ENCODE data around the gene YAP1.

YAP1 gene

DNA sequence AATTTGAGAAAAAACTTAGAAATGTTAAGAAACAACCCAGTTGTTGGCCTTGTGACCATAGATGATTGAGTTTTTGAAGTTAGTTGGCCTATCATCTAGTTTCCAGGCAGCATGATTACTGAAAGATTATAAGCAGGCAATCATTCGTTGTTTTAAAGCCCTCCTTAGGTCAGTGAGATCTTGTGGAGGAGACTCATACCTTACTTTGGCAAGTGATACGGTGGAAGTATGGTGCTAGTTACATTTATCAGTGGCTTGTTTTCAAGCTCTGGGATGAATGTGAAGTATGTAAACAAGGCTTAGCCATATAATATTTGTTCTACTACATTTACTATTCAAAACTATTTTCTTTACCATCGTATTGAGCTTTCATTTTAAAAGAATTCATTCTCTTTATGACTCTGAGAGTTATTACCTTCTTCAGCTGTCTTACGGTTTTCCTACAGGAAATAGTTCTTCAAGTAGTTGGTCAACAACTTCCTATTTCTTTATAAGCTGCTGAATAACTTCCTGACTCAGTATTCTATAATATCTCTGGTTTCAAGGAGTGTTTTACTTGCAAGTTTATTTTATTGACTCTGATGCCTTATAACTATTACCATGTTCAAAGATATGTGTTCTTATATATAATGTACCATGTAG lies 7.3 kb downstream of the YAP1 start:
- DNase-seq, result peak; percentile 61

GRCh38 chr11:102118937-102119336 lies 8.7 kb downstream of the YAP1 start:
- DNase-seq, result no peak

GRCh38 chr11:102119997-102120396 lies 9.8 kb downstream of the YAP1 start:
- DNase-seq, result no peak

GRCh38 chr11:102120437-102120973 lies 10.3 kb downstream of the YAP1 start:
- DNase-seq, result peak; percentile 77

- DNase-seq, result no peak
These were observed 11.1 kb downstream of the YAP1 start for GRCh38 chr11:102121329-102121728.

DNA sequence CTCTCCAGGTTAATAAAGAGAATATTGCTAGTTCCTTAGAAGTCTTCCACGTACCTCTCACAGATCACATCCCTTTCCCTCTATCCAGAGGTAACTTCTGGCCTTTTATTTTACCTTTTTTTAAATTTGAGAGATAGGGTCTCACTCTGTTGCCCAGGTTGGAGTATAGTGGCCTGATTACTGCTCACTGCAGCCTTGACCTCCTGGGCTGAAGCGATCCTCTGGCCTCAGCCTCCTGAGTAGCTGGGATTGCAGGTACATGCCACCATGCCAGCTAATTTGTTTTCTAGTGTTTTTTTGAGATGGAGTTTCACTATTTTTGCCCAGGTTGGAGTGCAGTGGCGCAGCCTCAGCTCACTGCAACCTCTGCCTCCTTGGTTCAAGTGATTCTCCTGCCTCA lies 24.4 kb downstream of the YAP1 start:
- DNase-seq, result no peak

- no peak for DNase-seq
These were observed 25.0 kb downstream of the YAP1 start for GRCh38 chr11:102135256-102135655.

- no peak for DNase-seq
These were observed 28.0 kb downstream of the YAP1 start for GRCh38 chr11:102138223-102138622.

- peak; percentile 98 for DNase-seq
These were observed 28.4 kb downstream of the YAP1 start for GRCh38 chr11:102138670-102139069.

DNA sequence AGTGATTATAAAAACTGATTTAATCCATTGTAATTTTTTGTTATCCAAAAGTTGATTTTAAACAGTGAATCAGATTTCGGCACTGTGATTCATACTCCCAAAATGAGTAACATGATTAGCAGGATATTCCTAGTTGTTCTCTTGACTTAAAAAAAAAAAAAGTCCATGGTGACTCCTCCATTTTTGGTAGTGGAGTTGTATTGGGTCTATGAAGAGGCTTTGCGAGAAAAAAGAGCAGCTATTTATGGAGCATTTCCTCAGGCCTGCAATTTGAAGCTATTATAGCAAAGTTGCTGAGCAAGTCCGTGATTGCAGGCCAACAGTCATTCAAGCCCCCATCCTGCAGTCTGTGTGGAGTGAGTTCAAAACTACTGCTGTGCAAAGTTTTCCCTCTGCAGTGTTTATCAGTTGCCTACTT lies 28.8 kb downstream of the YAP1 start:
- DNase-seq, result peak; percentile 97

DNA sequence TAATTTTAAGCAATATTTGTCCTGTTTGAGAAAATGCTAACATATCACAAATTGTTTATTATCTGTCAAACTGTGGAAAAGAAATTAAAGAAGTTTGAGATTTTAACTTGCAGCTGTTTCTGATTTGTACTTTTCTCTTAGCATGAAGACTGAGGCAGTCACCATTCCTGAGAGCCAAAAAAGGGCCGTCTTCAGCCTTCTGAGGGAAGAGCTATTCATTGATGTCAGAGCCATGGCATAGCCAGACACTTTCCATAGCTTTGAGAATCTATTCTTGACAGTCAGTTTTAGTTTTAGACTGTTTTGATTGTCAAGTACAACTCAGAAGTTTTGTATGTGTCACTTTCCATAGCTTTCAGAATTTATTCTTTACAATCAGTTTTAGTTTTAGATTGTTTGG lies 32.1 kb downstream of the YAP1 start:
- peak; percentile 61 for DNase-seq

GRCh38 chr11:102143867-102144266 lies 33.6 kb downstream of the YAP1 start:
- no peak for DNase-seq

DNA sequence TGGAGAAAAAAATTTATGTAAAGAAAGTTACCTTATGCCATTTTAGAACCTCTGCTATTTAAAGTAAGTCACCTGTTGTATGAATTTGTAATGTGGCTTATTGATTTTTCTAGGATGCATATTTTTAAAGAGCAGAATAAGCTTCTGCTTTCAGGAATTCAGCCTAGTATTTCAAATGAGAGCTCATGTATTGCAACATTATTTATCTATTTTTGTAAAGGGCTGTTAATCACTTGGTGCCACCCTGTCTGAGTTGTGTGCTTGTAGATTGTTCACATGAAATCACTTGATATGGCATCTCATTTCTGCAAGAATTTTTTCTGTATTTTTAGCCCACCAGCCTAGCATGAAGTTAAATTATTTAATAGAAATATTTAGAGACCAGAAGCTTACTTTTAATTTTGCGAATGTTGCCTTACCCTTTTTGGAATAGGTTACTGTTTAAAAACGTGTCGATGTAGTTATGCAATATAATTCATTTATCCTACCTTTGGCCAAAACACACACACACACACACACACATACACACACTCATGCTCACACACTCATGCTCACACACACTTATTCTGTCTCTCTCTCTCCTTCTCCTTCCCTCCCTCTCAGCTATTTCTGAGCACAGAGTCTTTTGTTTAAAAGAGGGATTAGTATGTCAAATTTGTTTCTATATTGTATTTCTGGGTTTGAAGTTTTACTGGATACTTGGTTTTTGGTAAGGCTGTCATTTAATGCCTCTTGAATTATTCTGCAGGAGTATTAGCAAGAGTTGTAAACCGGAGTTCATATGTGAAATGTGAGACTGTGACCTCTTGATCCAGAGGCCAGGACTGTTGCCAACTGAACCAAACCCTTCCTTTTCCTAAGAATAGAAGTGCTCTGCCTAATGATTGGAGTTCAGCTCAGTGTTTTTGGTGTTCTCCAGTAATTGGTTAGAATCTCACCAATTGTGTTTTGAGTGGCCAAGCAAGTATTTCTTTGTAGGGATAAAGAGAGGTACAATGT lies 34.4 kb downstream of the YAP1 start:
- DNase-seq, result peak; percentile 38

GRCh38 chr11:102147015-102147414 lies 36.8 kb downstream of the YAP1 start:
- DNase-seq, result peak; percentile 21

GRCh38 chr11:102147632-102148031 lies 37.4 kb downstream of the YAP1 start:
- DNase-seq, result no peak

- no peak for DNase-seq
These were observed 37.8 kb downstream of the YAP1 start for GRCh38 chr11:102148059-102148458.

DNA sequence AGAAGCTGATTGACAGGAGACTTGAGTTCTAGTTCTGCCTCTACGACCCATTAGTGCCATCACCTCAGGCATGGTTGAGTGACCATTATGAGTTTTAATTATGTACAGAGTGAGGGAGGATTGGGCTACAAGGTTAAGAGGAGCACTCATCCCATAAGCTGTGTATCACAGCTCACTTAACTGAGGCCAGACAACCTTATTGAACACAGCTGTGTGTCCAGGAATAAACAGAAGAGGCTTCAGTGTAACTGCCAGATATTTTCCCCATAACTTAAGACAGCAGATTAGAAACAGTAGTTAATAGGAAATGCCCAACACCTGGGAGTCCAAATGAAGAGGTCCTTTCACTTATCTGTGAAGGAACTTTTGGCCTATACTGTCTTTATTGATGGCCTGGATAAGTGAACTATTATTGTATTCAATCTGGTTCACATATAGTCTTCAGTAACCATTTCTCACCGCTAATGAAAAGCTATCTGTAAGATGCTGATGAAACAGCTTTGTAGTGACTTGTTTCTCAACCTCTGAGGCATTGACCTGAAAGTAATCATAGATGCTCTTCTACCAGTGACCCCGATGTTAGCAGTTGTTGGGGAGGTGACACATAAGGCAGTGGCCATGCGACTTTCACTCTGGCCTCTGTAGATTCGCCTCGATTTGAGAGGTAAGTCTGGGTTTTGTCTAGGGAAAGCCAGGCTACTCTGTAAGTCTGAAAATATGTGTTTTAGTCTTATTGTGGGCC lies 41.7 kb downstream of the YAP1 start:
- DNase-seq, result no peak

DNA sequence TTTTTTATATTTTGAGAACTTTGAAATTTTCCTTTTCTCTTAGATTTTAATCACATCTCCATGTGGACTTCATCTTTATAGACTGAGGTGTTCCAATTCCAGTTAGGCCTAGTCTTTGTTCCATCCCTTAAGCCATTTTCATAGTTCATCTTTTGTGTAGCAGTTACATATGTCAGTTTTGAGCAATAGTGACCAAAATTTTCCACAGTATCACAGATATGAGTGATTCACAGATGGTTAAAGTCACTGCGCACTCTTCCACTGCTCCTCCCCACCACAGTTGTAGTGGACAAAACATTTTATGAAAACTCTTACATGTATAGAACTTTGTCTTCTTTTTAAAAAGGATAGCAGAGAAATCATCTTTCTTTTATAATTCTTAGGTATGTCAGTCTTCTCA lies 42.8 kb downstream of the YAP1 start:
- DNase-seq, result no peak

- DNase-seq, result no peak
These were observed 44.6 kb downstream of the YAP1 start for GRCh38 chr11:102154806-102155205.

- DNase-seq, result peak; percentile 33
These were observed 45.4 kb downstream of the YAP1 start for GRCh38 chr11:102155676-102156075.

GRCh38 chr11:102157219-102157618 lies 47.0 kb downstream of the YAP1 start:
- DNase-seq, result peak; percentile 49

DNA sequence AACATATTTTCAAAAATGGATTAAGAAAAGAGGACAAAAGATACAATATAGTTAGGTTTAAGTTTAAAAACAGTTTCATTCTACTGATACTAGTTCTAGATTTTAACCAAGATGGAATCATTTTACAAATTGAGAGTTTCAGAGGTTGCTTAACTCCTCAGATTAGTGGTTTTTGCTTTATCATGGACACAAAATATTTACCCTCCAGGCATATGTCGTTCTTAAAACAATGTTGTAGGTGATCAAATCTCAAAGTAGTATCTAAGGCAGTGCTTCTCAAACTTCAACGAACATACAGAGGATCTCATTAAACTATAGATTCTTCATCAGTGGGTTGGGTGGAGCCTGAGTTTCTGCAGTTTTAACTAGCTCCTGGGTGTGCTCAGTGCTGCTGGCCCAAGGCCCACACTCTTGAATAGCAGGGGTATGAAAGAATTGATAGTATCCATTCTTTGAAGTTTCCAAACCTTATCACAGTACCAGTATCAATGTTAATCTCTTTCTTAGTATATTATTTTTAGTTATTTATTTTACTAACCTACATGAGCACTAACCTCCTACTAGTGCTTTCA lies 48.0 kb downstream of the YAP1 start:
- DNase-seq, result no peak

- DNase-seq, result no peak
These were observed 53.1 kb downstream of the YAP1 start for GRCh38 chr11:102163368-102163767.

Measured in fibroblast of skin of right quadriceps (primary cell).